Embryonic facial prominence (tissue), 1 donor: Measurements from ENCODE around the gene DNMT3B.
"Not testable (repeated sequence)": the region's sequence is repeated elsewhere in the genome, so short reads cannot be mapped to it uniquely, and the experiment has no call there.

ENCODE experiments used
- DNase-seq: peaks from one replicate; pipeline ENCODE4 v3.0.0-alpha.2; 2016; ENCODE audit errors: extremely low spot score

DNMT3B gene

DNA sequence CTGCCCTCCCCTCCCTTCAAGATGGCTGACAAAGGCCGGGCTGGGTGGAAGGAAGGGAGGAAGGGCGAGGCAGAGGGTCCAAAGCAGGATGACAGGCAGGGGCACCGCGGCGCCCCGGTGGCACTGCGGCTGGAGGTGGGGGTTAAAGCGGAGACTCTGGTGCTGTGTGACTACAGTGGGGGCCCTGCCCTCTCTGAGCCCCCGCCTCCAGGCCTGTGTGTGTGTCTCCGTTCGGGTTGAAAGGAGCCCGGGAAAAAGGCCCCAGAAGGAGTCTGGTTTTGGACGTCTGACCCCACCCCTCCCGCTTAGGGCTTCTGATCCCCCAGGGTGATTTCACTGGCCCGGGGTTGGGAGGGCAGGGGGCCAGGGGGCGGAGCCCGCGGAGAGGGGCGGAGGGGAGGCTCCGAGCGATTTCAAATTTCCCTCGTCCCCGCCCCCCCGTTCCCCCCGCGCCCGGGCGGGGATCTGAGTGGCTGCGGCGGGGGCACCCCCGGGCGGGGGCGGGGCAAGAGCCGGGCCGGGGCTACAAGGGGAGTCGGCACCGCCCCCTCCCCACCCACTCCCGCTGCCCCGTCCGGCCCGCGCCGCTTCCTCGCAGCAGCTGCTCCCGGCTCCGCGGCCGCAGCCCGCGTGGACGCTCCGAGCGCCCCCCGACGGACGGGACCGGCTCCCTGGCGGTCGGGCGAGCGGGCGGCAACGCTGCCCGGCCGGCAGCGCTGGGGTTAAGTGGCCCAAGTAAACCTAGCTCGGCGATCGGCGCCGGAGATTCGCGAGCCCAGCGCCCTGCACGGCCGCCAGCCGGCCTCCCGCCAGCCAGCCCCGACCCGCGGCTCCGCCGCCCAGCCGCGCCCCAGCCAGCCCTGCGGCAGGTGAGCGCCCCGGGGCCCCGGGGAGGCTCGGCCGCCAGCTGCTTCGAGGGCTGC lies at the start of gene DNMT3B:
Gene DNMT3B, plus strand, starts transcription at position 555 of the 923 bp plus-strand sequence. CDS start 17,939 bp downstream, outside the sequence.
- DNase-seq: no peak

DNA sequence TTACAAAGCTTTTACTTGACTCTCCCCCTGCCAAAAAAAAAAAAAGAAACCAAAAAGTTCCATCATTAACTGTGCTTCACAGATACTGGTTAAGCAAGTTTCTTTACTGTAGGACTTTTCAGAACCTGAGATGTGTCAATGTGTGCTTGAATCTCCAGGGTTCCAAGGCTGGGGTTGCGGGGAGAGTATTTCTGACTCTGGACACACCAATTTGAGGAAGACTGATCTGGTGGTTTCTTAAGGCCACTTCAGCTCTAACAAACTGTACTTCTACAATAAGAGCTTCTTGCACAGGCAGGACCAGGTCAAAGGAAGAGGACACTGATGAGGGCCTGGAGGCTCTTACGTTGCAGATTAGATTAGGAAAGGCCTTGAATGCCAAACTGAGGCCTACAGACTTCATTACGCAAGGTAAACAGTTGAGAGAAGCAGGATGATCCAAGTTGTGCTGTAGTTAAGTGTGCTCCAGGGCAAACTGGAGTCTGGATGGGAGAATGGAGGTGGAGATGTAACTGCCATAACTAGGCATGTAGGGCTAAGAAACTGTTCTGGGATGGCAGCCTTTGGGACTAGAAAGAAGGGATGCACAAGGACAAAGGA lies 43.3 kb upstream of the DNMT3B start:
- DNase-seq: no peak

DNA sequence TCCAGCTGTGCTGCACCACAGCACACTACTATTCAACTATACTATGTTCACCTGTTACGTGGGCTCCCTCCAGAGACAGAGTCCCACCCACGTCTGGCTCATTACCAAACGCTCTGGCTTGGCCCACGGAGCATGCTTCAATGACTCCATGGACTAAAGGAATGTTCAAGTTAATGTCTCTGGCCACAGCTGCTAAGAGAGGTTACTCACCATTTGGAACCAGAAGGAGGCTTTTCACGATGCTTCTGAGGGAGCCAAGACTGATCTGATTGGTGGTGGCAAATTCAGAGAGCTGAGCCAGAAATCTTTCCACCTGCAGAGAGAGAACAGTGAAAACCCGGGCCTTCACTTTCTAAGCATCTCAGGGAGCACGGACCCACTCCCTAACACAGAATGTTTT lies 34.5 kb upstream of the DNMT3B start:
- DNase-seq: no peak

DNA sequence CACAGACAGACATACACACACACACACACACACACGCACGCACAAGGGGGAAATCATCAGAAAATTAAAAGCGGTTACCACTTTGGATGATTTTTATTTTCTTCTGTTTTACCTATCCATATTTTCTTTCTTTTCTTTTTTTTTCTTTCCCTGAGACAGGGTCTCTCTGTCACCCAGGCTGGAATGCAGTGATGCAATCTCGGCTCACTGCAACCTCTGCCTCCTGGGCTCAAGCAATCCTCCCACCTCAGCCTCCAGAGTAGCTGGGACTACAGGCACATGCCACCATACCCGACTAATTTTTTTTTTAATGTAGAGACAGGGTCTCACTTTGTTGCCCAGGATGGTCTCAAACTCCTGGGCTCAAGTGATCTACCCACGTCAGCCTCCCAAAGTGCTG lies 33.8 kb upstream of the DNMT3B start:
- not testable (repeated sequence) for DNase-seq

DNA sequence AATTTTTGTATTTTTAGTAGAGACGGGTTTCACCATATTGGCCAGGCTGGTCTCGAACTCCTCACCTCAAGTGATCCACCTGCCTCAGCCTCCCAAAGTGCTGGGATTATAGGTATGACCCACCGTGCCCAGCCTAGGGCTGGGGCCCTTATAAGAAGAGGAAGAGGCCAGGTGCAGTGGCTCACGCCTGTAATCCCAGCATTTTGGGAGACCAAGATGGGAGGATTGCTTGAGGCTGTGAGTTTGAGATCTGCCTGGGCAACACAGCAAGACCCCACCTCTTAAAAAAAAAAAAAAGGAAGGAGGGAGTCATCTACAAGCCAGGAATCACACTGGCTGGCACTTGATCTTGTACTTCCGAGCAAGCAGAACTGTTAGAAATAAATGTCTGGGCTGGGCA lies 32.9 kb upstream of the DNMT3B start:
- not testable (repeated sequence) for DNase-seq

DNA sequence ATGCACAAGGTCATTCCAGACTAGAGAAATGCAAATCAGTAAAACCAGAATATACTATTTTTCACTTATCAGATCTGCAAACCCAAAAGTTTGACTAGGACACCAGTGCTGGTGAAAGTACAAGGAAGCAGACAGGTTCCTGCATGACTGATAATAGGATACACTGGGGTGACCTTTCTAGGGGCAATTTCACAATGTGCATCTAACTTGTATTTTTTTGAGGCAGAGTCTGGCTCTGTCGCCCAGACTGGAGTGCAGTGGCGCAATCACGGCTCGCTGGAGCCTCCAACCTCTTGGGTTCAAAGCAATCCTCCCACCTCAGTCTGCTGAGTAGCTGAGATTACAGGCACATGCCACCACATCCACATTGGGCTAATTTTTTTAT lies 30.3 kb upstream of the DNMT3B start:
- DNase-seq: no peak

DNA sequence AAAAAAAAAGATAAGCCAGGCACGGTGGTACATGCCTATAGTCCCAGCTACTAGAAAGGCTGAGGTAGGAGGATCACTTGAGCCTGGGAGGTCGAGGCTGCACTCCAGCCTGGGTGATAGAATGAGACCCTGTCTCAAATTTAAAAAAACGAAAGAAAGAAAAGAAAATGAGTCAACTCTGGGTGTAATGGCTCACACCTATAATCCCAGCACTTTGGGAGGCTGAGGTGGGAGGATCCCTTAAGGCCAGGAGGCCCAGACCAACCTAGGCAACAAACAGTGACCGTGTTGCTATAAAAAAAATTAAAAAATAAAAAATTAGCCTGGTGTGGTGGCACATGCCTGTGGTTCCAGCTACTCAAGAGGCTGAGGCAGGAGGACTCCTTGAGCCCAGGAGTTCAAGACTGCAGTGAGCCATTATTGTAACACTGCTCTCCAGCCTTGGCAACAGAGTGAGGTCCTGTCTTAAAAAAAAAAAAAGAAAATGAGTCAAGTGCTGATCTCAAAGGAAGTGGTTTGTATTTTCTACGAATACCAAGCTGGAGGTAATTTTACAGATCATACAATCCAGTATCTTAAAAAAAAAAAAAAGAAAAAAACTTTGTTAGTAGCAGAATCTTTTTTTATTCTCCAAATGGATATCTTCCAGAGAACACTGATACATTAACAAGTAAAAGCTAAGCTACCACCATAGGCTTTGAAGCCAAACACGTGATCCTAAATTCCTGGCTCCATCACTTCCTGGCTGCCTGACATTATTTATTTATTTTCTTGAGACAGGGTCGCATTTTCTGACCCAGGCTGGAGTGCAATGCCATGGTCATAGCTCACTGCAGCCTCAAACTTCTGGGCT lies 24.6 kb upstream of the DNMT3B start:
- no peak for DNase-seq

DNA sequence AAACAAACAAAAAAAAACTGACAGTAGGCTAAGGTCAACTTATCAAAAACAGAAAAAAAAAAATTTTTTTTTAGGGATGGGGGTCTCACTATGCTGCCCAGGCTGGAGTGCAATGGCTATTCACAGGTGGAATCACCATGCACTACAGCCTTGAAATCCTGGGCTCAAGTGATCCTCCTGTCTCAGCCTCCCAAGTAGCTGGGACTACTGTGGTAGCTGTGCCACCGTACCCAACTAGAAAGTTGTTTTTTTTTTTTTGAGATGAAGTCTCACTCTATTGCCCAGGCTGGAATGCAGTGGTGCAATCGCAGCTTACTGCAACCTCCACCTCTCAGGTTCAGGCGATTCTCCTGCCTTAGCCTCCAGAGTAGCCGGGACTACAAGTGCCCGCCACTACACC lies 21.0 kb upstream of the DNMT3B start:
- no peak for DNase-seq

DNA sequence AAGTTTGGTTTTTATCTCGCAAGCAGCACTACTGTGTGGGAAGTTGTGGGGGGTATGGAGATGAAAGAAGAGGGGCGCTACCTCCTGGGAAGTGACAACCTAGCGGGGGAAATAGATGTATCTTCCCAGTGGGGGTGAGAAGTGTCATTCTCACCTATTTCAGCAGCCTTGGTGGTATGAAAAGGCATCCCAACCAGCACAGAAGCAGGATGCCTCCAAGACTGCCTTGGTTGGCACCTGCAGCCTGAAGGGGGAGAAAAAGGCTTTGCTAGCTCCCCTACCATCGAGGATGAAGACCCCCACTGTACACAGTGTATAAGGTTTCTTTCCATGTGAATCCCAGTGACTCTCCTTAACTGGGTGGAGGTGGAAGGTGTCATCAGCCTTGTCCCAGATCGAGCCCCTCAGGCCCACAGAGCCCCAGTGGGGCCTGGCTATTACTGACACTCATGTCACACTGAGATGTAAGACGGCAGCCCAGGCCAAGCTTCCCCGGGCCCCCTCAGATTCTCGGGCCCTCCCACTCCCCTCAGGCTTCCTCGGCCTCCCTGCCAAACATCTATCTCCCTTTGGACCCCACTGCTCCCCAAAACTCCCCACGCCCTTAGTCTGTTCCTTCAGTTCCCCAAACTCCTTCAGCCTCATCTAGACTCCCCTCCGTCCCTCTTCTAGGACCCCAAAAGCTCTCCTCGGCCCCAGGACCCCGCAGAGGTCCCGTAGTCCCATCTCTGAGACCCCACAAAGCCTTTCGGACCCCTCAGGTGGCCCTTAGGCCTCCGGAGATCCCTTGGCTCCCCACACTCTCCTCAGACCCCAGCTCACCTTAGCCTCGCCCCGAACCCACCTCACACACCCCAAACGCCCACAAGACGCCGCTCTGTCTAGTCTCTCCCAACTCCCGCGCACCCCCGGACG lies 19.6 kb upstream of the DNMT3B start:
- DNase-seq: no peak

DNA sequence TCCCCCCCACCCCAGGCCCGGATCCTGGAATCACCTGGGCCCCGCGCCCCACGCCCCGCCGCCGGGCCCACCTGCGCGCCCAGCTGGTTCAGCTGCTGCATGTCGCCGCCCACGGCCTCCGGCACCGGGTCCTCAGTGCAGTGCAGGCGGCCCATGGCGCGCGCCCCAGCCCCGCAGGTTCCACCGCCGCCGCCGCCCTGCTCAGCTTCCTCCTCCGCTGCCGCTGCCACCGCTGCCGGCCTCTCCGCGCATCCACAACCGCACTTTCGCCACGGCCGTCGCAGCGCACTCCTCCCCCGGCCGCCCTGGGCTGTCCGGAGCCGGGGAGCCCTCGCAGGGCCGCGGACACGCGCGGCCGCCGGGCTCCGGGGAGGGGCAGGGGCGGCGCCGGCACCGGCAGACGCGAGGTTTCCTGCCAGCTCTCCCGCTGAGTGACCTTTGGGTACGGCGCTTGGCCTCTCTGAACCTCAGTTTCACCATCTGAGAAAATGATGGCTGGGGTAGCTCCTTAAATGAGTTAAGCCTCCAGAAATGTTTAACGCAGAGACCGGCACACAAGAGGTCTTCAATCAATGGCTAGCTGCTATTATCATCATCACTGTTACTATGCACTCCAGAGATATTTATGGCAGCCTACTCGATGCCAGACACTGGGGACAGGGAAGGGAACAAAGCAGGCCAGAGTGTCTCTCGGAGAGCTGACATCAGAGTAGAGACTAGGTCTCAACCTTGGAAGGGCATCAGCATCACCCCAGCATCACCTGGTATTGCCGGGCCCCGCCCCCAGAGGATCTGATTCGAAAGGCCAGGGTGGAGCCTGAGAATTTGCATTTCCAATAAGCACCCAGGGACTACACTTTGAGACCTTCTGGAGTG lies 18.7 kb upstream of the DNMT3B start, which contains the start of gene COMMD7:
Gene COMMD7, minus strand, starts transcription at position 231 of the 876 bp plus-strand sequence. Its CDS starts 76 bp downstream, at position 155.
- DNase-seq: no peak

DNA sequence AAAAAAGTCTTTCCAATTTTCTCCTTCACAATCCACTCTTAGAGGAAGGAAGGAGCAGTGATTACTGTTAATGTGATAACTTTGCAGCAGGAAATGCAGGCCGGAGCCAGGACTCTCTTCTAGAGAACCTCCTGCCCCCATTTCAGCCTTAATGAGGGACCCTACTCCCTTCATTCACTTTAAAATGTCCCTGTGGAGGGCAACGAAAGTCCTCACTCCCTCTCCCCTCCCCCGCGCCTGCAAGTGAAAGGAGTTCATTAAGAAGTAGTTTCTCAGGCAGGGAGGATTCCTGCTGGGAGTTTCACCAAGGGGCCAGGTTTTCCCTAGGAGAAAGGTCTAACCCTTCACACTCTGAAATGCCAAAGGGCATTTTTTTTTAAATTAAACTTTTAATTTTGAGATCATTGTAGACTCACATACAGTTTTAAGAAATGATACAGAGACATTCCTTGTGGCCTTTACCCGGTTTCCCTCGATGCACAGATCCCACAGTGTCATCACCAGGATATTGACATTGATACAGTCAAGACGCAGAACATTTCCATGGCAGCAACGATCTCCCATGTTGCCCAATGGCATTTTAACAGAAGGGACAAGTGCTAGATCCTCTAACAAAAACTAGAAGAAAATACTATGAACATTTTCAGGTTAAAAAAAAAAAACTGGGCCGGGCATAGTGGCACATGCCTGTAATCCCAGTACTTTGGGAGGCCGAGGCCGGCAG lies 12.1 kb upstream of the DNMT3B start:
- DNase-seq: no peak

DNA sequence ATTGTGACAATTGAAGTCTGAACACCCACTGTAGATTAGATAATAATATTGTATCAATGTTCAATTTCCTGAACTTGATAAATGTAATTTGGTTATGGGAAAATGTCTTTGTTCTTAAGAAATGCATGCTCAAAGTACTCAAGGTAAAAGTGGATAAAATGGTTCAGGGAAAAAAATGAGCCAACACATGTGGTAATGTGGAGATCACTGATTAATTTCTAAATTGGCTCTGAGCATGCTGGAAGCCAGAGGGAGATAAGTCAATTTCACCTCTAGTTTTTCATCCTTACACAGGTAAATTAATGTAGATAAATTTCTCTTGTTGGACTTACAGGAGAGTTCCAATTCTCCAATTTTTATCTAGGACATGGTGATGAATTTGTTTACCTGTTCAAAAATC lies 10.9 kb upstream of the DNMT3B start:
- DNase-seq: no peak

DNA sequence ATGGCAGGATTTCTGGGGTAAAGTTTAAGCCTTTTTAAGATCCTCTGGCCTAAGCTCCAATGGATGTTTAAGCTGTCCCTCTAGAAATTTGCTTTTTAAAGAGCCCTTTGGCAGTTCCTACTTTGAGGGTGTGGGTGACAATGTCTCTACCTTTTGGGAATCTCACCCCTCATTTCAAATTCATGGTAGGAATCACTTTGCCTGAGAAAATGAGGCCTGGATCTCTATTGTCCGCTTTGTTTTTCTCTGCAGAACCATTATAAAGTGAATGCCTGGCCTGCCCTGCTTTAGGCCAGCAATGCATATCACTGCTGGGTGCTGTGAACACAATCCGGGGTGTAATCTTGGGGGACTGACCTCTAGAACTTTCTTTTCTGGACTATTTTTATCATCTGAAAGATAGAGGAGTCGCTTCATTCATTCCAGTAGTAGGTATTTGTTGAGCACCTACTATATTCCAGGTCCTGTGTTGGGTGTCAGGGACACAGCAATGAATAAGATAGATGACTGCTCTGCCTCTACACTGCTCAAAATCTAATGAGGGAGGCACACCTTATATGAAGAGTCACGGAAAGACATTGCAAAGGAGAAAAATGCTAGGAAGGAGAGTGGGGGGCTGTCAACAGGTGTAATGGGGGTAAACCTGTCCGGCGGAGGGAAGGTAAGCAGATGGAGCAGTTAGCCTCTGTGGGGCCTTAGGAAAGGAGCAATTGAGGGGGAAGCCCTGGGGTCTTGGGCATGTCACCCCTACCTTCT lies 10.3 kb upstream of the DNMT3B start:
- no peak for DNase-seq

DNA sequence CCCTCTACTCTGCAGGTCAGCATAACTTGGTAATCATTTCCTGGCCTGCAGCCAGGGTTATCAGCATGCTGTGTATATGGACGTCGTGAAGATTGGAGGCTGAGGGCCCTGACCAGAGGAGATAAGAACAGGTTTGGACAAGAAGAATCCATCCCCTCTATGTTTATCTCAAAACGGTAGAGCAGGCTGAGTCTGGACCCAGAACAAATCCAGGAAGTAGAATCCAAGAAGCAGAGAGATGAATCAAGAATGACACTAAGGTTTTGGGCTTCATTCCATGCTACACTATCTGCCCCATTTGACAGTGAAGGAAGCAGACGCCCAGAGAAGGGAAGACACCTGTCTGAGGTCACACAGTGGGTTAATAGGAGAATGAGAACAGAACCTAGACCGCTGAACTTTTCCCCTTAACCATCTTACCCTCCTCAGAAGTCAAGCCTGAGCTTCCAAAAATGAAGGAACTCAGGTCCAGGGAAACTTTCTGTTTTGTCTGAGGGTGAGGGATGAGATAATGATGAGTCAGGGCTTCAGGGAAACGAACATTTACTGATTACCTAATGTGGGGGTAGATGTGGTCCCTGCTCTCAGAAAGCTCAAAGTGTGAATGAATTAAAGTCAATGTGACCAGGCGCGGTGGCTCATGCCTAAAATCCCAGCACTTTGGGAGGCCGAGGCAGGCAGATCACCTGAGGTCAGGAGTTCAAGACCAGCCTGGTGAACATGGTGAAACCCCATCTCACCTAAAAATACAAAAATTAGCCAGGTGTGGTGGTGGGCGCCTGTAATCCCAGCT lies 9.5 kb upstream of the DNMT3B start:
- DNase-seq: no peak

DNA sequence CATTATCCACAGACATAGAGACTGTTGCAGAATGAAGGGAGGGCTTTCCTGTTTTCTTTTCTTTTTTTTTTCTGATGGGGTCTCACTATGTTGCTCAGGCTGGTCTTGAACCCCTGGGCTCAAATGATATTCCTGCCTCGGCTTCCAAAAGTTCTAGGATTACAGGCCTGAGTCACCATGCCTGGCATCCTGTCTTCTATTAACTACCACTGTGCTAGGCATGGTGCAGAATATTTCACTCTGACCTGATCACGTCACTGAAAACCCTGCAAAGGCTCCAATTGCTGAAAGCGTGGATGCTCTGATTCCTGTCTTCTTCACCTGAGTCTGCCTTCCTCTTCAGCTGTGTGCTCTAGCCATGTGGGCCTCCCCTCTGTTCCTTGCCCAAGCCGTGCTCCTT lies 8.5 kb upstream of the DNMT3B start:
- no peak for DNase-seq

DNA sequence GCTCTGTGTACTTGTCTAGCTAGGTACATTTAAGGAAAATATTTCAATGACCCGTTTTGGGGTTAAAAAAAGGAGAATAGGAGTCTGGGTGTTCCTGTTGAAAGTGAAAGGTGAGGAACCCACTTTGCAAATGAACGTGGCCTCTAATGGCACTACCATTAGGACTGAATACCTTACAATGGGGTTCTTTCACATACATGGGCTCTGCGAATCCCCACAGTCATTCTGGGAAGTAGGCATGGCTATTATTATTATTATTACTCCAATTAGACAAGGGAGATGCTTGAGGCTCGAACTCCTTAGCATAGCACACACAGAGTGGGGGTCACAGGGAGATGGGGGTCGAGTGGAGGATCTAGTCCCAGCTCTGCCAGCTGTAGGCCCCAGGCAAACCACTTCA lies 6.0 kb upstream of the DNMT3B start:
- no peak for DNase-seq

DNA sequence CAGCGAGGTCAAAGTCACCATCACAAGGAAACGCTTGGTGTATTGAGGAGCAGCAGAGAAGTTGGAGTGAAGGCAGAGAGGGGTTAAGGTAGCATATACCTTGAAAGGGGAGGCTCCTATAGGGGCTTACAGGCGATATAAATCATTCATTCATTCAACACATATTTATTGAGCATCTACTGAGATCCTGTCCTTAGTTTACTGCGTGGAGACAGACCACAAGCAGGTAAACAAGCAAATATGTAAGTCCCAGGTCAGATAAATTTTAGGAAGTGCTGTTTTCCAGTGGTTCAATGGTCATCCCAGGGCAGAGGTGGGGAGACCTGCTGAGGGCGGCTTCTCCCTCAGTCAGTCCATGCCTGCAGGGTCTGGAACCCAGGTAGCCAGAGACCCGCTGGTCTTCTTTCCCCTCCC lies 761 bp upstream of the DNMT3B start:
- DNase-seq: no peak

DNA sequence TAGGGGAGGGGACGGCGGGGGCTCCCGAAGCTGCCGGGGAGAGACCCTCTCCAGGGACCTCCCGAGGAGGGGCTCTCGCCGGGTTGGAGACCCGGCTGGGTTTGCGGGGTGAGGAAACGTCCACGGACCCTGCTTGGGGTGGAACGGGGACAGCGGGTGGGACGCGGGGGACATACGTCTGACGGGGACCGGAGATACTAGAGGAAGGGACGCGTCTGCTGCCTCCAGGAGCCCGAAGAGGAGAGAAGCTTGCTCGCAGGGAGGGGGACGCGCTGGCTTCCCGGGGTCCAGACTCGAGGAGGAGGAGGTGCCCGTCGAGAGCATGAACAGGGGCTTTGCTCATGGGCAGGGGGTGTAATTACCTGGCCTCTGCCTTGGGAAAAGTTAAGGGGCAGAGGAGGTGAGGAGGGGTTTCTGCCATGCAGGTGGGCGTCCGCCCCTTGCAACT lies 593 bp downstream of the DNMT3B start:
- DNase-seq: no peak
